Ectodermal cell (in vitro differentiated cells): ENCODE measurements around the gene TRAPPC11.
A peak's percentile ranks its signal among the peaks of the same experiment; 100 is the strongest.
"Not testable (repeated sequence)": the region's sequence is repeated elsewhere in the genome, so short reads cannot be mapped to it uniquely, and the experiment has no call there.

ENCODE experiments used
- H3K27ac ChIP-seq: 2 replicates; pipeline ENCODE4 v1.7.0; 2013; ENCODE audit warnings: mild to moderate bottlenecking, low read depth, low read length; ENCODE audit not compliant: insufficient read depth, poor library complexity, severe bottlenecking
- H3K27me3 ChIP-seq: 2 replicates; pipeline ENCODE4 v1.7.0; 2013; ENCODE audit warnings: mild to moderate bottlenecking, low read length; ENCODE audit not compliant: insufficient read depth, control insufficient read depth, poor library complexity, severe bottlenecking
- H3K36me3 ChIP-seq: one replicate; pipeline ENCODE4 v1.7.0; 2013; ENCODE audit warnings: low read length; ENCODE audit not compliant: control insufficient read depth, insufficient read depth
- H3K4me1 ChIP-seq: one replicate; pipeline ENCODE4 v1.7.0; 2013; ENCODE audit warnings: low read length; ENCODE audit not compliant: control insufficient read depth, insufficient read depth
- H3K4me3 ChIP-seq: 2 replicates; pipeline ENCODE4 v1.7.0; 2013; ENCODE audit warnings: low read depth, low read length, control low read depth; ENCODE audit not compliant: insufficient read depth
- H3K9me3 ChIP-seq: 2 replicates; pipeline ENCODE4 v1.7.0; 2013; ENCODE audit warnings: mild to moderate bottlenecking, low read length, moderate library complexity; ENCODE audit not compliant: control insufficient read depth
- WGBS, 2 experiments: methylation state at CpG; one replicate each; pipeline ENCODE4 v1.1.7; 2013; ENCODE audit warnings: missing lambda C conversion rate in 2 of 2; 5-methylcytosine and 5-hydroxymethylcytosine counted together

Gene TRAPPC11

GRCh38 chr4:183624548-183624947 lies 34.5 kb upstream of the TRAPPC11 start:
- WGBS, 2 experiments: 89 to 97% methylated on average over 6 of the region's 6 CpGs
- H3K27me3 ChIP-seq: no peaks in the 10 kb centered on the region
- H3K4me1 ChIP-seq: no peaks in the 10 kb centered on the region
- no peak overlapping the region for H3K27ac ChIP-seq
- H3K36me3 ChIP-seq: no peaks in the 10 kb centered on the region
- H3K9me3 ChIP-seq: no peaks in the 10 kb centered on the region
- no peak overlapping the region for H3K4me3 ChIP-seq

- Histone ChIP-seq H3K9me3 (no peaks in the 10 kb centered on the region), H3K27ac (no peak overlapping the region), H3K4me3 (no peak overlapping the region), H3K27me3 (no peaks in the 10 kb centered on the region), H3K4me1 (no peaks in the 10 kb centered on the region), H3K36me3 (no peaks in the 10 kb centered on the region)
- 91 to 93% methylated on average over 6 of the region's 6 CpGs for WGBS, 2 experiments
Observed at GRCh38 chr4:183626168-183626567, 32.9 kb upstream of the TRAPPC11 start.

- 90 to 93% methylated on average over 5 of the region's 5 CpGs for WGBS, 2 experiments
- H3K36me3 ChIP-seq, H3K9me3 ChIP-seq, H3K27ac ChIP-seq, H3K27me3 ChIP-seq, H3K4me3 ChIP-seq, H3K4me1 ChIP-seq: not testable (repeated sequence)
Observed at GRCh38 chr4:183627286-183627685, 31.8 kb upstream of the TRAPPC11 start.

- no peaks in the 10 kb centered on the region for H3K27me3 ChIP-seq
- 88% methylated on average over 12 of the region's 12 CpGs for WGBS, 2 experiments
- no peak overlapping the region for H3K27ac ChIP-seq
- H3K4me3 ChIP-seq: no peak overlapping the region
- no peaks in the 10 kb centered on the region for H3K36me3 ChIP-seq
- H3K9me3 ChIP-seq: no peaks in the 10 kb centered on the region
- no peaks in the 10 kb centered on the region for H3K4me1 ChIP-seq
Observed at GRCh38 chr4:183627979-183628588, 31.0 kb upstream of the TRAPPC11 start.

- H3K4me1 ChIP-seq: peaks cover 9% of the 10 kb centered on the region
- H3K36me3 ChIP-seq: no peaks in the 10 kb centered on the region
- H3K9me3 ChIP-seq: no peaks in the 10 kb centered on the region
- H3K27me3 ChIP-seq: no peaks in the 10 kb centered on the region
- WGBS, 2 experiments: 93 to 97% methylated on average over 9 to 11 of the region's 11 CpGs
- no peak overlapping the region for H3K4me3 ChIP-seq
- no peak overlapping the region for H3K27ac ChIP-seq
Observed at GRCh38 chr4:183631577-183632198, 27.4 kb upstream of the TRAPPC11 start.

- Histone ChIP-seq H3K4me1 (peaks cover 9% of the 10 kb centered on the region), H3K9me3 (no peaks in the 10 kb centered on the region), H3K27ac (no peak overlapping the region), H3K27me3 (no peaks in the 10 kb centered on the region), H3K4me3 (no peak overlapping the region), H3K36me3 (no peaks in the 10 kb centered on the region)
- 90 to 91% methylated on average over 12 of the region's 12 CpGs for WGBS, 2 experiments
Observed at GRCh38 chr4:183632689-183633088, 26.4 kb upstream of the TRAPPC11 start.

- WGBS, 2 experiments: 88 to 93% methylated on average over 10 to 11 of the region's 11 CpGs
- H3K4me3 ChIP-seq: no peak overlapping the region
- no peaks in the 10 kb centered on the region for H3K27me3 ChIP-seq
- no peaks in the 10 kb centered on the region for H3K36me3 ChIP-seq
- H3K4me1 ChIP-seq: peaks cover 9% of the 10 kb centered on the region
- no peak overlapping the region for H3K27ac ChIP-seq
- no peaks in the 10 kb centered on the region for H3K9me3 ChIP-seq
Observed at GRCh38 chr4:183633476-183634400, 25.4 kb upstream of the TRAPPC11 start.

GRCh38 chr4:183635321-183635720 lies 23.8 kb upstream of the TRAPPC11 start:
- Histone ChIP-seq H3K36me3 (no peaks in the 10 kb centered on the region), H3K9me3 (no peaks in the 10 kb centered on the region), H3K4me3 (no peak overlapping the region), H3K4me1 (peaks cover 9% of the 10 kb centered on the region), H3K27ac (peak overlapping the region; percentile 79), H3K27me3 (no peaks in the 10 kb centered on the region)
- 36% methylated on average over 7 to 10 of the region's 10 CpGs for WGBS, 2 experiments

GRCh38 chr4:183635741-183636140 lies 23.4 kb upstream of the TRAPPC11 start:
- 81 to 83% methylated on average over 5 of the region's 5 CpGs for WGBS, 2 experiments
- Histone ChIP-seq H3K9me3 (no peaks in the 10 kb centered on the region), H3K36me3 (no peaks in the 10 kb centered on the region), H3K4me3 (no peak overlapping the region), H3K4me1 (peaks cover 9% of the 10 kb centered on the region), H3K27me3 (no peaks in the 10 kb centered on the region), H3K27ac (no peak overlapping the region)

GRCh38 chr4:183636503-183636902 lies 22.6 kb upstream of the TRAPPC11 start:
- 83 to 84% methylated on average over 8 of the region's 8 CpGs for WGBS, 2 experiments
- Histone ChIP-seq H3K4me1 (peaks cover 9% of the 10 kb centered on the region), H3K4me3 (no peak overlapping the region), H3K9me3 (no peaks in the 10 kb centered on the region), H3K27me3 (no peaks in the 10 kb centered on the region), H3K27ac (no peak overlapping the region), H3K36me3 (no peaks in the 10 kb centered on the region)
